Mesodermal cell (in vitro differentiated cells): ENCODE data around the gene OMA1. TPM values are rescaled to one million over a fixed set of nuclear protein-coding genes. Genes with fewer than 3 reads are reported as not detected.

Source experiments
- H3K27ac ChIP-seq: 2 replicates; pipeline ENCODE4 v1.7.0; 2013; ENCODE audit warnings: mild to moderate bottlenecking, low read depth, low read length, moderate library complexity; ENCODE audit not compliant: severe bottlenecking
- H3K36me3 ChIP-seq: 2 replicates; pipeline ENCODE4 v1.7.1; 2013; ENCODE audit warnings: mild to moderate bottlenecking, low read length, moderate library complexity; ENCODE audit not compliant: control insufficient read depth, insufficient read depth
- H3K4me1 ChIP-seq: one replicate; pipeline ENCODE4 v1.7.1; 2013; ENCODE audit warnings: mild to moderate bottlenecking, low read length; ENCODE audit not compliant: insufficient read depth, control insufficient read depth, poor library complexity, severe bottlenecking
- H3K4me3 ChIP-seq: 2 replicates; pipeline ENCODE4 v1.7.0; 2013; ENCODE audit warnings: low read length, control low read depth, mild to moderate bottlenecking; ENCODE audit not compliant: insufficient read depth, poor library complexity, severe bottlenecking; ENCODE audit errors: extremely low read depth
- H3K9me3 ChIP-seq: 2 replicates; pipeline ENCODE4 v1.7.1; 2013; ENCODE audit warnings: mild to moderate bottlenecking, low read length, moderate library complexity; ENCODE audit not compliant: control insufficient read depth
- WGBS, 2 experiments: methylation state at CpG; one replicate each; pipeline ENCODE4 v1.1.5; 2013; ENCODE audit warnings: missing lambda C conversion rate in 2 of 2; ENCODE audit not compliant: insufficient coverage in 2 of 2; 5-methylcytosine and 5-hydroxymethylcytosine counted together
- polyA plus RNA-seq, 2 experiments: library from polyadenylated mRNA; stranded (reverse); fragments of 50-300 nt; gene quantifications; one replicate each; pipeline ENCODE4 v1.2.3, GENCODE V29; 2013

Gene OMA1
- 6.0 TPM for polyA plus RNA-seq (2013, experiment 1 of 2)
- polyA plus RNA-seq (2013, experiment 2 of 2) = 11.5 TPM

DNA sequence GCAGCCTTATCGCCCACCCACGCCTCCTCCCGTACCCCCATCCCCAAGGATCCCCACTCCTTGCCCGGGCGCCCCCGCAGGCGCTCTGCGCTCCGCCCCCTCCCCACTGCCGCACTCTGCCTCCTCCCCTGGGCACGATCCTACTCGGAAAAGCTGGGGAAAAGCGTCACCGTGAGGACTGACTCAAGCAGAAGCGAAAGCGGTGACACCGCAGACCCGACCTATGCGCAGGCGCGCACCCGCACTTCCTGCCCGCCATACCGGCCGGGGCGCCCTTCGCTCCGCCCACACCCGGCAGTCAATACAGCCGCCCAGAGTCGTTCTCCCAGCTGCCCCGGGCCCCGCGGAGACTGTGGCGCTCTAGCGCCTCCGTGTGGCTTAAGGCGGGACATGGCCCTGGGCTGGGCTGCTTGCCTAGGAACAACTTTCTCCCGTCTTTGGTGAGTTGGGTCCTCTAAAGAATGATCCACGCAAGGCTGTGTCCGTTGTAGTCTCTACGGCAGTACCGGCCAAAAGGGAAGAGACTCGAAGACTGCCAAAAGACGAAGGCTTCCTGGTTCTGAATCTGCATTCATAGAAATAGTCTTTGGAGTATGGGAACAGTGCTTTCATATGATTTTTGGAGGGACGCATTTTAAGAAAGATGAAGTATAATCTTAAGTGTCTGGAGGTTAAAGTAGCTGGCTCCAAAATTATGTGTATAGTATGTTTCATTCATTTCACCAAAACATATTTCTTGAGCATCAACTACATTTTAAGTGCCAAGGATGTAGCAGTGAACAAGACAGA, at the start of gene OMA1:
TSS of gene OMA1 (minus strand) at position 207 of the 789 bp plus-strand sequence. CDS start 7,432 bp downstream, outside the sequence.
- Histone ChIP-seq H3K36me3 (no peaks in the 10 kb centered on the region), H3K27ac (peak within 1 kb of the TSS; percentile 96), H3K4me3 (peak within 1 kb of the TSS; percentile 53), H3K4me1 (no peaks in the 10 kb centered on the region), H3K9me3 (no peaks in the 10 kb centered on the region)
- 1 to 2% methylated on average over 33 to 36 of the region's 46 CpGs for WGBS, 2 experiments

DNA sequence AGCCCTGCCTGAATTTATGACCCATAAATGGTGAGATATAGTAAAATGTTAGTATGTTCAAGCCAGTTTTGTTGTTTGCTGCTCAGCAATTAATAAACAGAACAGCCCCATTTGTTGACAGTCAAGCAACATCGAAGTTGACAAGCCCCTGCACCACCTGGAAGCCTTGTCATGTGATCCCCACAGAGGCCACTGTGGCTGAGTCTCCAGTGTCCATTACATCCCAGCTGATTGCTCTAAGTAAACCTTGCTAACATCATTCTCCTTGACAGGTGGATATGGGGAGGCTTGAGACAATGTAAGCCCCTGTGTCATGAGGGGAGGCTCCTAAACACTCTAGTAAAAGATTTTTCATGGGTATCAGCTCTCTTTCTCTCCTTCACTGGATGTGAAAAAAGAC, 48.0 kb upstream of the OMA1 start:
- Histone ChIP-seq H3K36me3 (no peaks in the 10 kb centered on the region), H3K9me3 (no peaks in the 10 kb centered on the region), H3K4me1 (peaks cover 17% of the 10 kb centered on the region), H3K4me3 (no peak overlapping the region), H3K27ac (no peak overlapping the region)
- WGBS, 2 experiments = 89 to 100% methylated on average over 1 of the region's 1 CpG

DNA sequence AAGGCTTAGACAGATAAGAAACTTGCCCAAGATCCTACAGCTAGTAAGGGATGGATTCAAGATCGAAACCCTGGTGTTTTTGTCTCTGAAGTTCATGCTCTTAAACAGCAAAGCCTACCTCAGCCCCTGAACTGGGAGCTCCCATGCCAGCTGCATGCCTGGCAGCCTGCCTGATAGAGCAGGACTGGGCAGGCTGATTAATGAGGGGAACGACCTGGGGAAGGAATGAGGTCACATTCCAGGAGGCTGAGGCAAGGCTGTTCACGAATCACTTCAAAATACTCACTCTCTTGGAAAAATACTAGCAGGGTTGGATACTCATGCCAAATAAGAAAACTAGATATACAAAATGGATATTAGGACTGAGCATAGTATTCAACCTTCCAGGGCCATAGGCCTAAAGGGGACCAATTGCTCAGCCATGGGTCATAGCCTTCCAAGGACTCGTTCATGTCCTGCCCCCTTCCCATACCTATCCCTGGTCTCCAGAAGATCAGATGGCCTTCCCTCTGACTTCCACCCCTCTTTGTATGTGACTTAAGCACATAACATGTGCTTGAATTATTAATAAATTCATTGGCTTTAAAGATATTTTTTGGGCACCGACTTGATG, 46.1 kb upstream of the OMA1 start:
- no peak overlapping the region for H3K27ac ChIP-seq
- no peaks in the 10 kb centered on the region for H3K36me3 ChIP-seq
- no peaks in the 10 kb centered on the region for H3K9me3 ChIP-seq
- WGBS, 2 experiments = 100% methylated on average over 2 of the region's 5 CpGs; no CpG with 5 or more reads in 1 of the 2 experiments
- no peak overlapping the region for H3K4me3 ChIP-seq
- peaks cover 17% of the 10 kb centered on the region for H3K4me1 ChIP-seq

DNA sequence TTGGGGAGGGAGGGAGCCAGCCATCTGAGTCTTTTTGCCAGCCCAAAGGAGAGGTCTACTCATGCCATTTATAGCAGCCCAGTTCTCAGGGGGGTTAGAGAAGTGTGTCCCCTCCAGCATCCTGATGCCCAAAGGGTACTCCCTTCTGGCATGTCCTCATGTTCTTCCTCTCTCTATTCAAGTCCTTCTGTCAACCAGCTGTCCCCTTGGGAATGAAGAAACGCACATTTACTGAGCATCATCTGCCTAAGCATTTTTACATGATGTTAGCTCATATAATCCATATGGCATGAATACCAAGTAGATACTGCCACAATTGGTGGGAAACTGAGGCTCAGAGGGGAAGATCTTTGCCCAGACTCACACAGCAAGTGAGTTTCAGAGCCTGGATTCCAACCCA, 45.3 kb upstream of the OMA1 start:
- H3K27ac ChIP-seq = no peak overlapping the region
- no peaks in the 10 kb centered on the region for H3K9me3 ChIP-seq
- WGBS, 2 experiments = no CpG with 5 or more reads among the region's 1 CpG
- H3K4me3 ChIP-seq = no peak overlapping the region
- H3K4me1 ChIP-seq = peaks cover 11% of the 10 kb centered on the region
- no peaks in the 10 kb centered on the region for H3K36me3 ChIP-seq

DNA sequence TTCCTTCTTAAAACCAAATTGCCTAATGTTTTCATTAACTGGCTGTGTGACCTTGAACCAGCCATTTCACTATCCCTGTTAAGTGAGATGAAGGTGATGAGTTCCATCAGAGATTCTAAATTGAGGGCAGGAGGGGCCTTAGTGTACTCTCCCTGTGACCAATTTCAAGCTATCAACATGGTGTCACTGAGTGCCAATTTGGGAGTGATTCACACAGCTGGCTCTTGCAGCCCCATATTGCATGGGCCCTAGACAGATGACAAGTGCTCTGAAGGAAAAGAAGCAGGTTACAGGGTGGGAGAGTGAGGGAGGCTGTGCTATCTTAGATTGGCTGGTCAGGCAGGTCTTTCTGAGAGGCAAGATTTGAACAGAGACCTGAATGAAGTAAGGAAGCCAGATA, 43.5 kb upstream of the OMA1 start:
- peaks cover 11% of the 10 kb centered on the region for H3K4me1 ChIP-seq
- no peaks in the 10 kb centered on the region for H3K9me3 ChIP-seq
- no peaks in the 10 kb centered on the region for H3K36me3 ChIP-seq
- H3K27ac ChIP-seq = no peak overlapping the region
- H3K4me3 ChIP-seq = no peak overlapping the region

DNA sequence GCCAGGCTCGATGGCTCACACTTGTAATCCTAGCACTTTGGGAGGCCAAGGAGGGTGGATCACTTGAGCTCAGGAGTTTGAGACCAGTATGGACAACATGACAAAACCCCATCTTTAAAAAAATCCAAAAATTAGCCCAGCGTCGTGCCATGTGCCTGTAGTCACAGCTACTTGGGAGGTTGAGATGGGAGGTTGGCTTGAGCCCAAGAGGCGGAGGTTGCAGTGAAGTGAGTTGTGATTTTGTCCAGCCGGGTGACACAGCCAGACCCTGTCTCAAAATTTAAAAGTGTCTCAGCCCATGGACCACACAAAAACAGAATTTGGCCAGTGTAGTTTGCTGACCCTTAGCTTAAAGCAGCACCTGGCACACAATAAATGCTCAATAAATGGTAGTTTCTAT, 41.9 kb upstream of the OMA1 start:
- no peak overlapping the region for H3K4me3 ChIP-seq
- WGBS, 2 experiments = 93% methylated on average over 2 of the region's 5 CpGs; no CpG with 5 or more reads in 1 of the 2 experiments
- H3K27ac ChIP-seq = no peak overlapping the region
- H3K36me3 ChIP-seq = no peaks in the 10 kb centered on the region
- no peaks in the 10 kb centered on the region for H3K9me3 ChIP-seq
- peaks cover 20% of the 10 kb centered on the region for H3K4me1 ChIP-seq

DNA sequence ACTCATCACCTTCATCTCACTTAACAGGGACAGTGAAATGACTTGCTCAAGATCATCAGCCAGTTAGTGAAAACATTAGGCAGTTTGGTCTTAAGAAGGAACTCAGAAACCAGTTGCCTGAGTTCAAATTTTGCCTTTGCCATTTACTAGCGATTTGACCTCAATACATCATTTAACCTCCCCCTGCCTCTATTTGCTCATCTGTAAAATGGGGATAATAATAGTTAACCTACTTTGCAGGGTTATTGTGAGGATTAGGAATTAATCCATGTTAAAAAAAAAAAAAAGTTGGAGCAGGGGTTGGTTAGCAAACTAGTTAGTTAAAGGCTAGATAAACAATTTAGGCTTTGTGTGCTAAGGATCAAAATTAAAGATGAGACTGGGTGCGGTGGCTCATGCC, 41.1 kb upstream of the OMA1 start:
- H3K36me3 ChIP-seq = no peaks in the 10 kb centered on the region
- H3K9me3 ChIP-seq = no peaks in the 10 kb centered on the region
- WGBS, 2 experiments = 100% methylated on average over 1 of the region's 2 CpGs
- H3K4me3 ChIP-seq = no peak overlapping the region
- peaks cover 15% of the 10 kb centered on the region for H3K4me1 ChIP-seq
- H3K27ac ChIP-seq = no peak overlapping the region

DNA sequence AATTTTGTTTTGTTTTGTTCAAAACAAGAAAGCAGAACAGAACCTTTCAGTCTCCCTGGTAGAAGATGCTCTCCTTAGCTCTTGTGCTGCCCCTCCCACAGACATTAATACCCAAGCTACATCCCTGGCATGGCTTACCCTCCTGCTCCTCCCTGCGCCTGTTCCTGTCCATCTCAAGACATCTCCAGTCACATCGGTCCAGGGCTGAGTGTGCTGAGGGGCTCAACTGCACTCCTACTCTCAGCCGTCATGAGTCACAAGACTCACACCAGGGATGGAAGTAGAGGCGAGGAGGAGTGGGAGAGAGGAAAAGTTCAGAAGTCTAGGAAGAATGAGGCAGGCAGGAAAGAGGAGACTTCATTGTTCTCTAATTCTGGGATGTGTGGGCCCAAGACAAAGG, 39.7 kb upstream of the OMA1 start:
- Histone ChIP-seq H3K4me1 (peaks cover 9% of the 10 kb centered on the region), H3K4me3 (no peak overlapping the region), H3K9me3 (no peaks in the 10 kb centered on the region), H3K36me3 (no peaks in the 10 kb centered on the region), H3K27ac (no peak overlapping the region)
- WGBS, 2 experiments = 73 to 100% methylated on average over 1 to 3 of the region's 4 CpGs

DNA sequence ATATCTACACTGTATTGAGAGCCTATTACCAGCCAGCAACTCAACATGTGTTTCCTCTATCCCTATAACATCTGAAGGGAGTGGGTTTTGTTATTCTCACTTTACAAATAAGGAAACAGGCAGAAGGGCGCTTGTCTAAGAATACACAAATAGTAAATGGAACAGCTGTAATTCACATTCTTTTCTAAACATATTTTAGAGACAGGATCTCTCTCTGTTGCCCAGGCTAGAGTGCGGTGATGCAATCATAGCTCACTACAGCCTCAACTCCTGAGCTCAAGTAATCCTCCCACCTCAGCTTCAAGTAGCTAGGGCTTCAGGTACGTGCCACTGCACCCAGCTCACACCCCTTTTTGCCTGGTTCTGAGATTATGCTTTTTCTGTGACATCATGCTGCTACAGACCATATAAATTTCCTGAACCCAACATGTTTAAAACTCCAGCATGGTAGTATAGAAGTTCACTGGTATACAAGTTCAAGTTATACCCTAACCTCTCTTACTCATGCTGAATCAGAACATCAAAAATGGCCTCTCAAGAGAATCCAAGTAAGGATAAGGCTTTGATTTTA, 39.1 kb upstream of the OMA1 start:
- peaks cover 9% of the 10 kb centered on the region for H3K4me1 ChIP-seq
- no peaks in the 10 kb centered on the region for H3K9me3 ChIP-seq
- 61 to 74% methylated on average over 2 to 3 of the region's 3 CpGs for WGBS, 2 experiments
- no peak overlapping the region for H3K27ac ChIP-seq
- H3K36me3 ChIP-seq = no peaks in the 10 kb centered on the region
- H3K4me3 ChIP-seq = no peak overlapping the region

DNA sequence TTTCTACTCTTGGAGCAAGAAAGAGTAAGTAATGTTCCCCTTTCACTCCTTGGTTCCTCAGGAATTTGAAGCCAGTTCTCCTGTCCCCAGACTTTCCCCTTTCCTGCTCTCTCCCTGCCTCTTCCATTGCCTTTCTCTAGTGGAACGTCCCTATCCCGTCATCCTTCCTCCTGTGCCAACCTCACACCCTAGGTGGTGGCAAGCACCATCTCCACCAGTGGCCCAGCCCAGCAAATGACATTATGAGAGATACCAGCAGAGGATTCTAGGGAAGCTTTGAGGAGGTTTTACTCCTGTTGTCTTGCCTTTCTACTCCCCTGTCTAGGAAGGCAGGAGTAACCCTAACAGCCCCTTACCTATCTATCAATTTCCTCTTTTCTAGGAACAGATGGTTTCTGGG, 38.6 kb upstream of the OMA1 start:
- whole genome bisulfite sequencing, 2 experiments = no CpG with 5 or more reads among the region's 2 CpGs
- no peak overlapping the region for H3K27ac ChIP-seq
- H3K4me3 ChIP-seq = no peak overlapping the region
- H3K36me3 ChIP-seq = no peaks in the 10 kb centered on the region
- H3K4me1 ChIP-seq = peaks cover 12% of the 10 kb centered on the region
- H3K9me3 ChIP-seq = no peaks in the 10 kb centered on the region
